Heart right ventricle (tissue), 16 donors: Measurements from ENCODE around the gene SZRD1. TPM values are rescaled to one million over a fixed set of nuclear protein-coding genes. Genes with fewer than 3 reads are reported as not detected.

Experiments
- ATAC-seq, 8 donors: fragments of 200-7000 bp; cut with Tn5 transposase; one replicate each; pipeline ENCODE4 v1.9.1; 2020; ENCODE audit warnings: mild to moderate bottlenecking in 8 of 8, moderate library complexity in 8 of 8, moderate number of reproducible peaks in 1 of 8
- DNase-seq, 2 donors: peaks; one replicate each; pipeline ENCODE4 v3.0.0-alpha.2; 2020
- H3K27ac ChIP-seq, 10 donors: fragments of 200-600 bp; sonication (generic) in 2 of 10; one replicate each; pipeline versions ENCODE4 v1.5.0 to v1.8.0; 2020 to 2022; ENCODE audit warnings: mild to moderate bottlenecking in 3 of 10
- H3K27me3 ChIP-seq, 7 donors: fragments of 200-600 bp; one replicate each; pipeline ENCODE4 v1.8.0; 2021 to 2022; ENCODE audit warnings: mild to moderate bottlenecking in 2 of 7
- H3K36me3 ChIP-seq, 9 donors: fragments of 200-600 bp; sonication (generic) in 1 of 9; one replicate each; pipeline versions ENCODE4 v1.5.0 to v1.8.0; 2020 to 2022; ENCODE audit warnings: mild to moderate bottlenecking in 2 of 9
- H3K4me1 ChIP-seq, 9 donors: fragments of 200-600 bp; sonication (generic) in 1 of 9; one replicate each; pipeline versions ENCODE4 v1.5.0 to v1.8.0; 2020 to 2022; ENCODE audit warnings: mild to moderate bottlenecking in 4 of 9
- H3K4me3 ChIP-seq, 10 donors: fragments of 200-600 bp; sonication (generic) in 2 of 10; one replicate each; pipeline versions ENCODE4 v1.5.0 to v1.8.0; 2020 to 2022; ENCODE audit warnings: mild to moderate bottlenecking in 7 of 10, moderate library complexity in 2 of 10
- H3K9me3 ChIP-seq, 11 donors: fragments of 200-600 bp in 10 of 11; sonication (generic) in 2 of 11; one replicate each; pipeline versions ENCODE4 v1.5.0 to v1.8.0; 2013 to 2022; ENCODE audit warnings: mild to moderate bottlenecking in 2 of 11, control low read depth in 1 of 11, moderate library complexity in 1 of 11
- CTCF ChIP-seq, 9 donors: fragments of 200-600 bp; sonication (generic) in 2 of 9; IDR thresholded peaks; one replicate each; pipeline versions ENCODE4 v1.5.0 to v1.8.0; 2021 to 2022; ENCODE audit warnings: antibody characterized with exemption in 9 of 9, mild to moderate bottlenecking in 5 of 9, moderate library complexity in 1 of 9
- WGBS, 2 donors: extraction: QIAGEN DNeasy Blood & Tissue Kit; methylation state at CpG; one replicate each; pipeline ENCODE4 v1.1.7; 2013; ENCODE audit warnings: inconsistent platforms in 1 of 2; 5-methylcytosine and 5-hydroxymethylcytosine counted together
- intact Hi-C, 10 donors: fragments of 100-400 bp; cut with DNase I; formaldehyde crosslinking; loops; one replicate each; pipeline versions ENCODE4 v1.11.1 to v1.14.2; 2022
- polyA plus RNA-seq, 2 donors: library from polyadenylated mRNA; stranded (reverse); fragments of 200-250 nt; gene quantifications; one replicate each; pipeline ENCODE4 v1.2.3, GENCODE V29; 2013
- total RNA-seq, 10 donors: library from RNA; stranded (reverse); fragmentation: NEBNext Ultra II Directional in 3 of 10; extraction: Animal tissue kit (Norgen Biotek cat#: 25700) in 3 of 10; gene quantifications; one replicate each; pipeline versions ENCODE4 v1.2.1 to v1.2.4, GENCODE V29; 2021 to 2023
- donor health status: Arrhythmogenic right ventricular cardiomyopathy.
- donor health status: ischemic (EF 13 %, LVEDD 7.1; RV severe dilation, severe dysfunction).
- donor health status: healthy with polysubstance abuse.
- donor health status: DM: no; HTN: yes; CAD: no.
- donor health status: DM: no; HTN: no; CAD: no.
- donor health status: ischemic (EF 25% LVEDD 6.9; RV normal size, moderate dysfunction).
- donor health status: ischemic (EF 25% LVEDD 5.7; RV mildly dilated, moderate dysfunction).
- donor health status: healthy.
- donor health status: DM: yes; HTN: yes; CAD: no.
- donor health status: Ischemic cardiomyopathy.
- donor health status: ischemic (EF 35%, LVEDD 5.7; RV mildly dilated, moderate dysfunction).
- donor health status: nonischemic (EF 11% LVEDD 7.7; RV severe dilation, severe dysfunction).
- donor health status: DM: yes; HTN: yes; CAD: no.
- donor health status: PGD.
- donor health status: ischemic (EF 29% LVEDD 5.4; RV normal size, mild dysfunction).
- donor health status: nonischemic (EF 23%, LVEDD 6.1; RV moderate dilation, normal function).

The SZRD1 gene
- total and polyA plus RNA-seq, 12 donors, result 37.8 to 131 (median 102) TPM

- intact Hi-C loops, result loop anchor here in 1 of 10 donors (10.0 kb wide), 1 partner anchor 47 kb away; no protein-coding TSS in a partner anchor
Measured at GRCh38 chr1:16447641-16448040, 80.6 kb downstream of the SZRD1 start.

More at GRCh38 chr1:16447641-16448040, 80.6 kb downstream of the SZRD1 start:
- H3K36me3 ChIP-seq, result peaks cover 0 to 100% (median 54%) of the 10 kb centered on the region in 9 donors
- 95% methylated on average over 9 of the region's 9 CpGs for WGBS, 2 donors
- H3K27me3 ChIP-seq, result no peaks in the 10 kb centered on the region
- no peak overlapping the region for H3K27ac ChIP-seq
- ATAC-seq, result no peak
- peaks cover 10 to 36% (median 17%) of the 10 kb centered on the region in 9 donors for H3K4me1 ChIP-seq
- H3K4me3 ChIP-seq, result no peak overlapping the region
- no peak for TF ChIP-seq CTCF (IDR thresholded peaks at IDR 0.05)
- no peak for DNase-seq
- no peaks in the 10 kb centered on the region for H3K9me3 ChIP-seq

Other genes starting within 250 kb of the SZRD1 start
- gene EPHA2, start 211.2 kb upstream of the SZRD1 start, total RNA-seq, result 10 to 100 TPM in 9 of 10 donors, 1 to 10 TPM in 1; 8.3 to 25.1 (median 11.9) TPM
- gene EPHA2, start 211.2 kb upstream of the SZRD1 start, polyA plus RNA-seq, result 1 to 10 TPM; 7.8 to 9.3 TPM
- gene ARHGEF19, start 154.6 kb upstream of the SZRD1 start, total RNA-seq, result 1 to 10 TPM in 7 of 10 donors, under 1 TPM in 3; 0.49 to 3.0 (median 1.6) TPM
- gene ARHGEF19, start 154.6 kb upstream of the SZRD1 start, polyA plus RNA-seq, result 1 to 10 TPM; 1.9 to 5.4 TPM
- 10 to 100 TPM in 2 of 10 donors, 1 to 10 TPM in 8; 3.9 to 11.1 (median 7.2) TPM for gene CPLANE2, start 130.1 kb upstream of the SZRD1 start, total RNA-seq
- gene CPLANE2, start 130.1 kb upstream of the SZRD1 start, polyA plus RNA-seq, result 1 to 10 TPM; 2.2 to 2.3 TPM
- 10 to 100 TPM; 17.3 to 26.6 (median 21.4) TPM for gene FBXO42, start 14.8 kb upstream of the SZRD1 start, total RNA-seq
- 10 to 100 TPM; 12.4 to 14.8 TPM for gene FBXO42, start 14.8 kb upstream of the SZRD1 start, polyA plus RNA-seq
- not detected for gene SPATA21, start 70.2 kb downstream of the SZRD1 start, total RNA-seq
- gene SPATA21, start 70.2 kb downstream of the SZRD1 start, polyA plus RNA-seq, result under 1 TPM; 0.15 to 0.20 TPM
- 10 to 100 TPM in 8 of 10 donors, 1 to 10 TPM in 2; 7.9 to 34.0 (median 11.7) TPM for gene NECAP2, start 73.5 kb downstream of the SZRD1 start, total RNA-seq
- 10 to 100 TPM; 17.4 to 18.7 TPM for gene NECAP2, start 73.5 kb downstream of the SZRD1 start, polyA plus RNA-seq
- gene RNU1-1, start 147.0 kb downstream of the SZRD1 start, total RNA-seq, result 1,000 to 10,000 TPM in 8 of 10 donors, 100 to 1,000 TPM in 2; 635 to 5,242 (median 1,949) TPM
- gene RNU1-1, start 147.0 kb downstream of the SZRD1 start, polyA plus RNA-seq, result not detected
- 10 to 100 TPM in 7 of 10 donors, 1 to 10 TPM in 3; 6.0 to 15.2 (median 12.2) TPM for gene NBPF1, start 246.3 kb downstream of the SZRD1 start, total RNA-seq
- 1 to 10 TPM; 2.8 to 5.6 TPM for gene NBPF1, start 246.3 kb downstream of the SZRD1 start, polyA plus RNA-seq